HUES48 (cell line): Measurements from ENCODE around the gene OPCML.

ENCODE experiments used
- H3K27ac ChIP-seq: one replicate; pipeline ENCODE4 v1.7.0; 2013; ENCODE audit warnings: low read depth, low read length, inconsistent platforms
- H3K27me3 ChIP-seq: 2 replicates; pipeline ENCODE4 v1.6.1; 2013; ENCODE audit warnings: mild to moderate bottlenecking, low read length; ENCODE audit not compliant: control insufficient read depth, insufficient read depth
- H3K36me3 ChIP-seq: 2 replicates; pipeline ENCODE4 v1.6.1; 2013; ENCODE audit warnings: low read length; ENCODE audit not compliant: control insufficient read depth, insufficient read depth
- H3K4me1 ChIP-seq: 2 replicates; pipeline ENCODE4 v1.6.1; 2013; ENCODE audit warnings: mild to moderate bottlenecking, low read length; ENCODE audit not compliant: control insufficient read depth, insufficient read depth
- H3K4me3 ChIP-seq: 2 replicates; pipeline ENCODE4 v1.5.1; 2013; ENCODE audit warnings: mild to moderate bottlenecking, low read depth, low read length
- H3K9ac ChIP-seq: 2 replicates; pipeline ENCODE4 v1.6.1; 2013; ENCODE audit warnings: mild to moderate bottlenecking, low read depth, low read length, moderate library complexity
- H3K9me3 ChIP-seq: 2 replicates; pipeline ENCODE4 v1.6.1; 2013; ENCODE audit warnings: low read length; ENCODE audit not compliant: control insufficient read depth, insufficient read depth

The OPCML gene

DNA sequence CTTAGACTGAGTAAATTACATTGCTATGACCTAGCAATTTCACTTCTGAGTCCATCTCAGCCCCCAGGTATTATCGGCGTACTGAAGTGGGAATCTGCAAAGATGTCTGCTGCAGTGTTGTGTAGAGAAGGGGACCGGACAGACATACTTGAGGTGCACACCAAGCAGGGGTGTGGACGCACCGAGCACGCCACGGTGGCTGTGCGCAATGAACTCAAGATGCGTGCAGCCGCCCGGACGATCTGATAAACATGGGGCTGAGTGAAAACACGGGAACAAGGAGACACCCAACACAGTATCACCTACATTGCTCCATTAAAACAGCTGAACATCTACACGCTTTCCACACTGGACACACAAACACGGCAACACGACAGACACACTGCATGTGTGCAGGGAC lies 454.3 kb downstream of the OPCML start:
- no peak overlapping the region for H3K9ac ChIP-seq
- H3K4me3 ChIP-seq: no peak overlapping the region
- no peaks in the 10 kb centered on the region for H3K27me3 ChIP-seq
- H3K9me3 ChIP-seq: no peaks in the 10 kb centered on the region
- H3K4me1 ChIP-seq: peaks cover 9% of the 10 kb centered on the region; the same call in 1 of the 2 replicates
- H3K27ac ChIP-seq: no peak overlapping the region
- no peaks in the 10 kb centered on the region for H3K36me3 ChIP-seq

DNA sequence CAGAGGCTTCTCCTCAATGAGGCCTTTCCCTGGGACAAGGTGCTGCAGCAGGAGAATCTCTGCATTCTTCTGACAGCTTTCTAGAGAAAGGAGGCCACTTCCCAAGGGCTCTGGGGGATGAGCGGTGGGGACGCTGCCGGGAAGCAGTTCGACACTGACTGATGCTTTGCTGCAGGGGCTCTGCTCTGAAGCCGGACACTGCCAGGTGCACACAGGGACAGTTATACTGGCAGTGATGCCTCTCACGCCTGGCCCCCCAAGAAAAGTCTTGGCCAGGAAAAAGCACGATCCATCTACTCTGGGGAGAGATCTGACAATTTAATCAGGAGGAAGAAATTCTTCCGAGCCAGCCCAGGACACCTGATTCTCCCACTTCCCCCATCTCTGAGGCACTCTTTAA lies 456.9 kb downstream of the OPCML start:
- Histone ChIP-seq H3K36me3 (no peaks in the 10 kb centered on the region), H3K27ac (no peak overlapping the region), H3K4me1 (peaks cover 18% of the 10 kb centered on the region; the same call in 1 of the 2 replicates), H3K4me3 (no peak overlapping the region), H3K27me3 (no peaks in the 10 kb centered on the region), H3K9me3 (no peaks in the 10 kb centered on the region), H3K9ac (no peak overlapping the region)

DNA sequence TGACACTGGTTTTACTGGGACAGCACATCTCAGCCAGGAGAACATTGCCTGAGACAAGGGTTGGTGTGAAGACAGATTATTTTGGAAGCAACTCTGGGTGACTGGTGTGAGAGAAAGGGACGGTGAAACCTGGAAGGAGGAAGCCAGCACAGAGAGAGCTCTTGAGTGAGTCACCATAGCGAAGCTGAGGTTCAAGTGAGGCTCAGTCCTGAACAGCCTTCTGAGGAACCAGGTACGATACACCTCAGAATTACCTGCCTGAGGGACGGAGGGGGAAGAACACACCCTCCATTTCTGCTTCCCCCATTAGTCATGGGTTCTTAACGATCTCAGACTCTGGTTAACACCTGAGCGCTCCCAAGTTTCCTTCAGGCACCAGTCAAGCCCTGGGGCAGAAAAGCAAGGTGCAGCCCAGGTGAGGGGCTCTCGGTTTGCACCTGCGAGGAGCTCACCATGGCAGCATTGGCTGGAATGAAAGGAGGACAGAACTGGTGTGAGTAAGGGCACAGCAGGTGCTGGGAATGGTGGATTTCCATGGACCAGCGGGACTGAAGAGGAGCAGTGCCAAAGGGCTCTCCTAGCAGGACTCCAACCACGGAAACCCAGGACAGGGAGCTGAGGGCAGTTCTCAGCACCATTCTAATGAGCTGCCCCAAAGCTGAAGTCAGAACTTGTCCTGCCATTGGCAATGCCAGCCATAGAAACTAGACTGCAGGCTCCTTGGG lies 459.3 kb downstream of the OPCML start:
- H3K4me3 ChIP-seq: no peak overlapping the region
- no peak overlapping the region for H3K9ac ChIP-seq
- H3K9me3 ChIP-seq: no peaks in the 10 kb centered on the region

DNA sequence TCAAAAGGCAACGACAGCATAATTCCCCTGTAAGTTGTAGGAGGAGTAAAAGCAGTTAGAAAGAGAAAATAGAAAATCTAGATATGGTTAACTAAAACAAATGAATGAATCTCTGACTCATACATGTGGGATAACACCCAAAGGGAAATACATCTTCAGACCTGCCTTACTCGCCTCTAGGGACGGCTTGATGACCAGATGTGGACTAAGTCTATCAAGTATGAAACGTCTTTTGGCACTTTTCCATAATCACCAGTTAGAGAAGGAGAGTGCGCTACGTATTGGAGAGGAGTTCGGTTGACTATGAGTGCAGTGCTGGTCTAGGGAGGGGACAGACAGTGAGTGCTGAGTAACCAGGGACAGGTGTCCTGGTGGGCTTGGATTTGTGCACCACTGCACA lies 459.9 kb downstream of the OPCML start:
- Histone ChIP-seq H3K27me3 (no peaks in the 10 kb centered on the region), H3K4me3 (no peak overlapping the region), H3K4me1 (peaks cover 20% of the 10 kb centered on the region), H3K9ac (no peak overlapping the region), H3K27ac (no peak overlapping the region), H3K9me3 (no peaks in the 10 kb centered on the region), H3K36me3 (no peaks in the 10 kb centered on the region)

More for the DNA sequence above, 459.3 kb downstream of the OPCML start:
- H3K27me3 ChIP-seq: no peaks in the 10 kb centered on the region
- H3K27ac ChIP-seq: no peak overlapping the region
- peaks cover 20% of the 10 kb centered on the region for H3K4me1 ChIP-seq
- H3K36me3 ChIP-seq: no peaks in the 10 kb centered on the region

DNA sequence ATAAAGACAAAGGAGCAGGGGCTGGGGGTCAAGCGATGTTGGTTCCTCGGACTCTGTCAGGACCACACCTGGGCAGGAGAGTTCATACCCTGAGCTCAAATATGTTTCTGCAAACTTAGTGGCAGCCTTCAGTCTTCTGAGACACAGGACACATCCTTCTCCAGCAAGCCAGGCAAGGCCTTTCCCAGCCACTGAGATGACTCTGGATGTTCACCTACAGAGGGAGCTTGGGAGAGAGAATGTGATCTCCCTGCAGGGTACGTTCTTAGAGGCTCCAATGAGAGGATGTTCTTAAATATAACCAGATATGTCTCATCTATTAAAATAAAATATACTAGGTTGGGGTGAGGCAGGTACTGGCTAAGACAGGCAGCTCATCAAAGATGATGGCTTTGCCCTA lies 461.5 kb downstream of the OPCML start:
- H3K27me3 ChIP-seq: no peaks in the 10 kb centered on the region
- no peak overlapping the region for H3K9ac ChIP-seq
- peak overlapping the region; percentile 9 for H3K27ac ChIP-seq
- H3K4me1 ChIP-seq: peaks cover 20% of the 10 kb centered on the region
- H3K36me3 ChIP-seq: no peaks in the 10 kb centered on the region
- H3K4me3 ChIP-seq: no peak overlapping the region
- no peaks in the 10 kb centered on the region for H3K9me3 ChIP-seq

DNA sequence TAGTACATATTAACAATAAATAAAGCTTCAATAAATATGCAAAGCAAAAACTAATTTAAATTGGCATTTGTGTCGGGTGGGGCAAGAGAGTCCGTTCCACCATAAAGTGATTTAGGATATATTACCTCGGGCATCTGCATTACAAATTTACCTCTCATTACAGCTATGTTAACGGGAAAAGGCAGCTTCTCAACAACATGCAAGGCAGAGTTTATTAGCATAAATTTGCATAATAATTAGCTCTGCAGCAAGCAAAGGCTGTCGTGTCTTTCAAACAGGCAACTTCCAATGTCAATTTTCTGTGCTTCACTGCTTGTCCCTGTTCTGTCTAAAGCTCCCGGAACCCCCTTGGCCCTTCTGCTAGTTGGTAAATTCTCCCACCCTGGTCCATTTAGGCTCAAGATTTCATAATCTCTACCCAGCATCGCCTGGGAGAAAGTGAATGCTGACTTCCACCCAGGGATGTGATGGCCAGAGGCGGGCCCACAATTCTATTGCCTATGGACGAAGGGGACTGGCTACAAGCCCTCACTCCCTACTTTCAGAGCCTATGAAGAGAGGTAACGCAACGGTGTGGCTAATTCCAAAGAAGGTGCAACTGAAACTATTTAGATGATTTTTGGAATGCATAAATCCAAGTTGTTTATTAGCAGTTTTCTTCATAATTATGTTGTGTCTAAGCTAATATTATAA lies 462.1 kb downstream of the OPCML start:
- Histone ChIP-seq H3K36me3 (no peaks in the 10 kb centered on the region), H3K27ac (peak overlapping the region; percentile 71), H3K4me1 (peaks cover 20% of the 10 kb centered on the region), H3K27me3 (0 out of 2 replicates have a peak, but pooled peaks cover 4% of the 10 kb centered on the region), H3K9me3 (no peaks in the 10 kb centered on the region), H3K4me3 (no peak overlapping the region; the same call in 1 of the 2 replicates), H3K9ac (peak overlapping the region; percentile 21; the same call in 1 of the 2 replicates)

DNA sequence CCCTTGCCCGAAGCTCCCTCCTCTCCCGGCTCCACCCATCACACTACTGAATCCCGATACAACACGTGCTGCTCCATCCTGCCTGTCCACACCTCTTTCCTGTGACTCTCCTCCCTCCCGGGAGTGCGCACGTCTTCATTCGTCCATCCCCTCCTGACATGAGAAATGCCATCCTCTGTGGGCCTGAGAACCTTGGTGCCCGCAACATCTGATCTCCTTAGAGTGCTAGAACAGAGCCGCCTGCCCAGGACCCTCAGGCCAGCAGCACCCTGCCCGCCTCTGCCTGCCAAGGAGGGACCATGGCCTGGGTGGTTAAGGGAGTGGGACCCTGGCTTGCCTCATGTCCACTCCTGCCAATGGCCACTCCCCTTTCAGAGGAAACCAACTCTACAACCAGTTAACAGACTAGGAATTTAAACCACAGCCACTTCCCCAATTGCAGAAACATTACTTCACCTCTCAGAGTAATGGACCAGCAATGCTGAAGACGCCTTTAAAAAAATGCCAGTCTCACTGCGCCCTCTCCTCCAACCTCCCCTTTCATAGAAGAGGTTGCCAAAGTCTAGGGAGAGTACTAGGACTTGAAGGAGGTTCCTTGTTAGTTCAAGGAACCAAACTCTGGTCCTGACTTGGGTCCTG lies 466.3 kb downstream of the OPCML start:
- Histone ChIP-seq H3K9ac (no peak overlapping the region), H3K4me1 (peaks cover 21% of the 10 kb centered on the region), H3K9me3 (no peaks in the 10 kb centered on the region), H3K36me3 (no peaks in the 10 kb centered on the region), H3K27ac (no peak overlapping the region), H3K27me3 (peaks cover 8% of the 10 kb centered on the region; the same call in 1 of the 2 replicates), H3K4me3 (no peak overlapping the region)

DNA sequence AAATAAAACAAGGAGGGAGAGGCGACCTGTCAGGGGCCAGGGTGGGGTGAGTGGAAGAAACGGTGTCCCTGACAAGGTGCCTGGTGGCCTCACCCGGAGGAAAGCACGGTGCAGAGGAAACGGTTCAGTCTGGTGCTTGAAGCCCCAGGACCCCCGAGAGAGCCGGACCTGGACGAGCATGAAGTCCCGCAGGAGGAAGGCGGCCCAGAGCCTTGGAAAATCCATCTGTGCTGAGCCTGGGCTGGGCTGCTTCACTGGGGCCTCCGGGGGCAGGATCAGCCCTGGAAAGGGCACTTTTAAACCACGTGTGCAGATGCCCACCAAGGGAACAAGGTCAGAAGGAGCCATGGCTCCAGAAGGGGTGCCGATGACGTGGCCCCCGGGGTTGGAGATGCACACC lies 467.3 kb downstream of the OPCML start:
- Histone ChIP-seq H3K27me3 (peaks cover 8% of the 10 kb centered on the region; the same call in 1 of the 2 replicates), H3K4me1 (peaks cover 17% of the 10 kb centered on the region), H3K27ac (no peak overlapping the region), H3K9ac (no peak overlapping the region), H3K9me3 (no peaks in the 10 kb centered on the region), H3K4me3 (peak overlapping the region; percentile 77), H3K36me3 (no peaks in the 10 kb centered on the region)

DNA sequence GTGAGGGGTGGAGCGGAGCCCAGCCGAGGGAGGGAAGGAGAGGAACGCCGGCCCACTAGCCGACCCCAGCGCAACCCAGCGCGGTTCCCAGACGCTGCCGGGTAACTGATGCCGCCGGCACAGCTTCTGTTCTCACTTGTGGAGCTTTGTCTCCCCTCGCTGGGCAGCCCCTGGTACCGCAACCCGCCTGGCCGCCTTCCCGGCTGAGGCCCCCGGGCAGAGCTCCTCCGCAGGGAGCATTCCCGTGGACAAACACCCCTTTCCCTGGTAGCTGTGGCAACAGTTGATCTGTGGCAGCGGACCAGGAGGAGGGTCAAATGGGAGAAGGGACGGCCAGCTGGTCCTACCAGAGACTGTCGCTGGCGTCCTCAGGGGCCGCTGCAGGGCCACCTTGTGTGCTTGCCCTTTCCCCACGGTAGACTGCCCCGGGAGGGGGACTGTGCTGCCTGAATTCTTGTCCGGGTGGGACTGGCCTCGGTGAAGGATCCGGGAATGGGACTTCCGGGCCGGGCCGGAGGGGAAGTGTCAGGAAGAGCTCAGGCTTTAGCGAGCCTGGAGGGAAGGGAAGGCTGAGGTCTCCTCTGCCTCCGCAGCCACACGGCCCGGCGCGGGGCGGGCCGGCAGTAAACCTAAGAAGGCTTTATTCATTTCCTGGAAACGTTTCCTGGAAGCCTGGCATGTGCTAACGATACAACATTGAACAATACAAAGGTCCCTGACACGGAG lies 468.0 kb downstream of the OPCML start:
- peaks cover 11% of the 10 kb centered on the region; the same call in 1 of the 2 replicates for H3K4me1 ChIP-seq
- no peak overlapping the region for H3K27ac ChIP-seq
- H3K4me3 ChIP-seq: peak overlapping the region; percentile 77
- H3K36me3 ChIP-seq: no peaks in the 10 kb centered on the region
- no peaks in the 10 kb centered on the region for H3K9me3 ChIP-seq
- H3K27me3 ChIP-seq: peaks cover 8% of the 10 kb centered on the region; the same call in 1 of the 2 replicates
- peak overlapping the region; percentile 52; the same call in 1 of the 2 replicates for H3K9ac ChIP-seq

DNA sequence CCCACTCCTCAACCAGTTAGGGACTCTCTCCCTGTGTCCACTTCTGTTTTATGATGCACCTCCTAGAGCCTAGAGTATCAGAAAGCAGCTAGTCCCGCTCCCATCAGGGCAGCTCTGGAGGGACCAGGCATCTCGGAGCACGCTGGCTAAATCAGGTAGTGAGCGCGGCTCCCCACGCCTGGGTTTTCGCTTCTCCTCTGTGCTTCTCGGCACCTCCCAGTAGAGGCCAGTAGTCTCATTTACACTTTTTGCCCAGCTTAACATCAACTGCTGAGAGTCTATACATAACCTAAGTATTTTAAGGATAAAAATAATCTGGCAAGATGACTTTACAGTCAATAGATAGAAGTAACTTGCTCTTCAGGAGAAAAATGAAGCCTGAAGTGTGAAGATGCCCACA lies 473.8 kb downstream of the OPCML start:
- Histone ChIP-seq H3K4me1 (0 out of 2 replicates have a peak, but pooled peaks cover 6% of the 10 kb centered on the region), H3K9ac (no peak overlapping the region), H3K27me3 (peaks cover 9% of the 10 kb centered on the region; the same call in 1 of the 2 replicates), H3K36me3 (no peaks in the 10 kb centered on the region), H3K4me3 (no peak overlapping the region), H3K9me3 (no peaks in the 10 kb centered on the region), H3K27ac (no peak overlapping the region)
